HEK293T (cell line): ENCODE data around the gene PLOD2.

Experiments used
- BHLHE40 ChIP-seq: fragments of 450-650 bp; IDR thresholded peaks from 2 replicates; pipeline ENCODE4 v1.6.1; 2016; ENCODE audit warnings: mild to moderate bottlenecking, moderate library complexity, borderline replicate concordance
- FOXK2 ChIP-seq: fragments of 450-650 bp; IDR thresholded peaks from 2 replicates; pipeline ENCODE4 v1.6.1; 2016; ENCODE audit warnings: mild to moderate bottlenecking
- FOXM1 ChIP-seq: fragments of 450-650 bp; IDR thresholded peaks from 2 replicates; pipeline ENCODE4 v1.6.1; 2017; ENCODE audit warnings: mild to moderate bottlenecking, borderline replicate concordance
- SP1 ChIP-seq: fragments of 450-650 bp; IDR thresholded peaks from 2 replicates; pipeline ENCODE4 v1.6.1; 2017
- SUZ12 ChIP-seq: fragments of 450-650 bp; IDR thresholded peaks from 2 replicates; pipeline ENCODE4 v1.6.1; 2016; ENCODE audit warnings: mild to moderate bottlenecking
- ZNF384 ChIP-seq: fragments of 450-650 bp; IDR thresholded peaks from 2 replicates; pipeline ENCODE4 v1.6.1; 2016
- TF ChIP-seq, protein P1 (sequence below): fragments of 450-650 bp; IDR thresholded peaks from 2 replicates; pipeline ENCODE4 v1.6.1; 2016

DNA sequence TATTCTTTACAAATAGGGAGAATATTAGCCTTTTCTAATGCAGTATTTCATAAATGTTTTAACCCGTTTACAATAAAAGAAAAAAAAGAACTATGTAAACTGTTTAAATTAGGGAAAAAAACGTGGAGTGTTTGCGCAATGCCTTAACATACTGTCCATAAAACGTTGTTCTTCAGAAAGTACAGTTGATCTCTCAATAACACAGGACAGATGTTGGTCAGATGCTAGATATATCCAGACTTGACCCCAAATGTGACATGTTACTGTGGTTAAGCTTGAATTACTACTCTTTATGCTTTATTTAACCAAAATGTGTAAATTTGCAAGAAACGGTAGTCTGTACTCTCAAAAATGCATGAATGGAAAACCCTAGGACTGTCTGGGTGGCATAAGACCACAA lies 110.3 kb downstream of the PLOD2 start:
- TF ChIP-seq ZNF384 (no peak), FOXM1 (no peak), SUZ12 (no peak), SP1 (no peak), FOXK2 (no peak), BHLHE40 (no peak)
- TF ChIP-seq, protein P1, sequence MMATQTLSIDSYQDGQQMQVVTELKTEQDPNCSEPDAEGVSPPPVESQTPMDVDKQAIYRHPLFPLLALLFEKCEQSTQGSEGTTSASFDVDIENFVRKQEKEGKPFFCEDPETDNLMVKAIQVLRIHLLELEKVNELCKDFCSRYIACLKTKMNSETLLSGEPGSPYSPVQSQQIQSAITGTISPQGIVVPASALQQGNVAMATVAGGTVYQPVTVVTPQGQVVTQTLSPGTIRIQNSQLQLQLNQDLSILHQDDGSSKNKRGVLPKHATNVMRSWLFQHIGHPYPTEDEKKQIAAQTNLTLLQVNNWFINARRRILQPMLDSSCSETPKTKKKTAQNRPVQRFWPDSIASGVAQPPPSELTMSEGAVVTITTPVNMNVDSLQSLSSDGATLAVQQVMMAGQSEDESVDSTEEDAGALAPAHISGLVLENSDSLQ = no peak
